SKM-1 treated with dmso at 0.1 percent for 144 hours (cell line): Measurements from ENCODE around the gene ESF1.

Source experiments
- DNase-seq: peaks from one replicate; lab custom pipeline; 2025; ENCODE audit not compliant: unreplicated experiment; lab: John Stamatoyannopoulos, UW

The ESF1 gene

GRCh38 chr20:13681248-13682125 lies 103.2 kb downstream of the ESF1 start:
- DNase-seq, result no peak

DNA sequence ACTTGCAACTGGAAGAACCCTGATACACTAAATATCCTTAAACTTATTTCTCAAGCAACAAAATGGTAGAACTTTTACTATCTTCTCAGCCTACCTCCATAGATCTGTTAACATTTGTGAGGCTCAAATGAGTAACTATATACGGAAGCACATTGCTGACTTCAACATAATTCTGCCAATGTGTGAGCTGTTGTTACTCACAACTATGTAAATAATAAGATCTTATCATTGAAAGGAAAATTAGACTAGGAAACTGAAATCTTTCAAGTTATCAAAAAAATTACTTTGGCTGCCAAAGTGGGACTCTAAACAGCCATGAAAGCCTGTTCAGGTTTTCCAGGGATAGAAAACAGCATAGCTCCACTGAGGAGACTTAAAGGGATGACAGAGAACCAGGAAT lies 105.8 kb downstream of the ESF1 start:
- DNase-seq, result no peak

DNA sequence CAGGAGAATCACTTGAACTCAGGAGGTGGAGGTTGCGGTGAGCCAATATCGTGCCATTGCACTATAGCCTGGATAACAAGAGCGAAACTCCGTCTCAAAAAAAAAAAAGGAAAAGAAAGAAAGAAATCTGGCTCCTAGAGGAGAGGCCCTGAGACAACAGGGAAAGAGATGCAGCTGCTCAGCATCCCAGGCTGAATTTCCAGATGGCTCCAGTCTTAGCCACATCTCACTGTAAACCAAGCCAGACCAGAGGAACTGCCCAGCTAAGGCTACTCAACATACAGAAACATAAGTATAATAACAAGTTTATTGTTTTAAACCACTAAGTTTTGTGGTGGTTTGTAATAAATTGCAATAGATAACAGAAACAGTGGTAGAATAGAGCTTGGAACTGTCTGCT lies 107.5 kb downstream of the ESF1 start:
- DNase-seq, result no peak

DNA sequence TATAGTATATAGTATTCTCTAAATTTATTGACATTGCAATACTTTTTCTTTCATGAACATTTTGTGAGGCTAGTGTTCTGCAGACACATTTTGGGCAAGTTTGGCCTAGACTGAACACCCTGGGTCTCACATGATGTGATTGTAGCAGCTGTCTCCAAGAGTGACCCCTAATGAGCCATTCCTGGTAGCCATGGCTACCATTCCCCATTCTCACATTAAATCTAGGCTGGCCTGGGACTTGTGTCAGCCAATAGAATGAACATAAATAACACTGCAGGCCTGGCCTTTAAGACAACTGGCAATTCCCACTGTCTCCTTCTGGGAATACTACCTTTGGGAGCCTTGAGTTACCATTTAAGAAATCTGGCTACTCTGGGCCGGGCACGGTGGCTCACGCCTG lies 108.0 kb downstream of the ESF1 start:
- DNase-seq, result no peak

DNA sequence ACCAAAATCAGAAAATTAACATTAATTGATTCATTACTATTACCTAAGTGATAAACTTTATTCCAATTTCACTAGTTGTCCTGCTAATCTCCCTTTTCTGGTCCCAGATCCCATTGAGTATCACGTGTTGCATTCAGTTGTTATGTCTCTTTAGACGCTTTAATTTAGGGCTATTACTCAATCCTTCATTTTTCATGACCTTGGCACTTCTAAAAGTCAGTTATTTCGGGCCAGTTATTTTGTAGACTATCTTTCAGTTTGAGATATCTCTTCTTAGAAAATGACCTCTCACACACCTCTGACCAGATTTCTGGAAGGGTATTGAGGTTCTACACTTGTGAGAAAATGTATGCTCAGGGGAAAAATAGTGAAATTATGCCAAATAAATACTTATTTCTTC lies 112.0 kb downstream of the ESF1 start:
- DNase-seq, result no peak

- DNase-seq, result no peak
Observed at GRCh38 chr20:13671916-13672378, 112.8 kb downstream of the ESF1 start.

GRCh38 chr20:13671512-13671911 lies 113.2 kb downstream of the ESF1 start:
- no peak for DNase-seq

GRCh38 chr20:13670160-13670559 lies 114.6 kb downstream of the ESF1 start:
- DNase-seq, result no peak

DNA sequence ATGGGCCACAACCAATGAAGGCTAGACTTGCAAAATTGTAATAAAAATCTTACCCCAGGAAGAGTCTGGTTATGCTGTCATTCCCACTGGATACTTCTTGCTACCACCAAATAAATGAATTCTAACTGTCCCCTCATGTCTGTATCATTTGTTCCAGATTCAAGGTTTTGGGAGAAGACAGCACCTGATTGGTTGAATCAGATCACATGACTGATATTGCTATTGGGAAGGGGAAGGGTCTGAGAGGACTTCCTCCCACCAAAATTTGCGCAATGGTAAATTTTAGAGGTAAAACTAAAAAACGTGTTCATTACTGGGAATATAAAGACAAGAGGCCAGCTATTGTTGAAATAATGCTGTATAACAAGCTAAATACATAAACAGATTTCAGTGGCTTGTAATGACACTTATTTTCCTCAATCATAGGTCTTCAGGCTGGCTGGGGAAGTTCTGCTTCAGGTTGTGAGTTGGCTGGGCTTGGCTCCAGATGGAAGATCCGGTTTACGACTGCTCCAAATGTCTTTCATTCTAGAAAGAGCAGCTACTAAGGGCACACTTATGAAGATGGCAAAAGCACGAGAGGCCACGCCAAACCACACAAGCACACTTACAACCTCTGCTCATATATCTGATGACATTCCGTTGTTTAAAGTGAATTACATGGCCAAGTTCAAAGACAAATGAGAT lies 118.9 kb downstream of the ESF1 start:
- no peak for DNase-seq
